K562 (cell line): Measurements from ENCODE around the gene SMC6.

Experiments
- CBX5 ChIP-seq: IDR thresholded peaks from 2 replicates; pipeline ENCODE4 v1.6.1; 2014; ENCODE audit warnings: low read depth, borderline replicate concordance
- CTCF ChIP-seq, 3 experiments: IDR thresholded peaks in 2 of 3; conservative IDR thresholded peaks in 1 of 3; 2 replicates each; pipeline ENCODE4 v1.5.1; 2011 to 2012; ENCODE audit warnings: low read length in 3 of 3, mild to moderate bottlenecking in 3 of 3, control low read depth in 2 of 3, improper control_type of control experiment in 1 of 3, inconsistent platforms in 1 of 3, low read depth in 1 of 3, mixed read lengths in 1 of 3, moderate library complexity in 1 of 3; ENCODE audit not compliant: insufficient read depth in 2 of 3
- HCFC1 ChIP-seq: IDR thresholded peaks from 2 replicates; pipeline ENCODE4 v1.6.1; 2012; ENCODE audit warnings: low read depth, low read length, improper control_type of control experiment
- MTA2 ChIP-seq: fragments of 450-650 bp; IDR thresholded peaks from 2 replicates; pipeline ENCODE4 v1.6.1; 2016; ENCODE audit warnings: low read depth

GRCh38 chr2:17644997-17645720 is 108.5 kb downstream of the SMC6 start:
- no peak for TF ChIP-seq CBX5
- no peak for TF ChIP-seq HCFC1
- TF ChIP-seq CTCF (IDR thresholded peaks at IDR 0.05 in 2 of 3, conservative IDR thresholded peaks at IDR 0.05 in 1 of 3; ENCODE audit: insufficient read depth in 2 of 3, low read depth in 1 of 3, low read length in 3 of 3), result no peak
- TF ChIP-seq MTA2, result no peak
